Activated CD8-positive, alpha-beta memory T cell treated with anti-CD3 and anti-CD28 coated beads, Interleukin-2, amount 50 U/mL, for 4 hours (primary cell): ENCODE measurements around the gene LRP1-AS.

Source experiments
- DNase-seq: peaks from one replicate; pipeline ENCODE4 v3.0.0-alpha.2; 2020

The LRP1-AS gene

GRCh38 chr12:57146961-57147944 lies at the start of gene LRP1-AS:
Gene LRP1-AS, minus strand, starts transcription at chr12:57147619.
- no peak for DNase-seq

DNA sequence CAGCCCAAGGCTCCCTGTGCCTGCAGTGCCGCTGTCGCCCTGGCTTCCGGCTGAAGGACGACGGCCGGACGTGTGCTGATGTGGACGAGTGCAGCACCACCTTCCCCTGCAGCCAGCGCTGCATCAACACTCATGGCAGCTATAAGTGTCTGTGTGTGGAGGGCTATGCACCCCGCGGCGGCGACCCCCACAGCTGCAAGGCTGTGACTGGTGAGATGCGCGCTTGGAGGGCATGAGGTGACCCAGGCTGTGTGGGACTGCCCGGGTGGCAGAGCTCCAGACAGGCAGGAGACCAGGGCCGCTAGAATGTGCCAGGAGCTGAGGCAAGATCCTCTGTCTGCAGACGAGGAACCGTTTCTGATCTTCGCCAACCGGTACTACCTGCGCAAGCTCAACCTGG lies 49.5 kb upstream of the LRP1-AS start:
- DNase-seq: no peak

- DNase-seq: no peak
Observed at GRCh38 chr12:57196439-57196838, 49.0 kb upstream of the LRP1-AS start.

- no peak for DNase-seq
Observed at GRCh38 chr12:57195611-57196371, 48.4 kb upstream of the LRP1-AS start.

DNA sequence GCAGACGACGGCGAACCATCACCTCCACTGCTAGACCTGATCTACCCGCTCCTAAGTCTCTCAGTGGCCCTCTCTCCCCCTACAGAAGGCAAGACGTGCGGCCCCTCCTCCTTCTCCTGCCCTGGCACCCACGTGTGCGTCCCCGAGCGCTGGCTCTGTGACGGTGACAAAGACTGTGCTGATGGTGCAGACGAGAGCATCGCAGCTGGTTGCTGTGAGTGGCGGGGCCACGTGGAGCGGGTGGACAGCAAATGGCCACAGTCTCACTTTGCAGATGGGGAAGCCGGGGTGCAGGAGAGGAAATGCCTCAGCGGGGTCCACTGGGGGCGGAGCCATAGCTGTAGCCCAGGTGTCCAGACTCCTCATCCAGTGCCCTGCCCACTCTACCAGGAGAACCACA lies 47.8 kb upstream of the LRP1-AS start:
- DNase-seq: no peak

DNA sequence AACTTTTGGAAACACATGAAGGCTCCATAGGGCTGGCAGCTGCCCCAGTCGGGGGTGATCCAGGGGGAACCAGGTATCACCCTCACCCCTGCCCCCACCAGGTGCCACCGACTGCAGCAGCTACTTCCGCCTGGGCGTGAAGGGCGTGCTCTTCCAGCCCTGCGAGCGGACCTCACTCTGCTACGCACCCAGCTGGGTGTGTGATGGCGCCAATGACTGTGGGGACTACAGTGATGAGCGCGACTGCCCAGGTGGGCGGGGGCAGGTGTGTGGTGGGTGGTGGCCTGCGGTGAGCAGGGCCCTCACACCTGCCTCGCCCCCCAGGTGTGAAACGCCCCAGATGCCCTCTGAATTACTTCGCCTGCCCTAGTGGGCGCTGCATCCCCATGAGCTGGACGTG lies 46.8 kb upstream of the LRP1-AS start:
- no peak for DNase-seq

- no peak for DNase-seq
Observed at GRCh38 chr12:57193706-57194245, 46.4 kb upstream of the LRP1-AS start.

GRCh38 chr12:57192920-57193319 lies 45.5 kb upstream of the LRP1-AS start:
- no peak for DNase-seq

GRCh38 chr12:57191410-57191809 lies 44.0 kb upstream of the LRP1-AS start:
- DNase-seq: no peak

GRCh38 chr12:57190821-57191220 lies 43.4 kb upstream of the LRP1-AS start:
- no peak for DNase-seq

DNA sequence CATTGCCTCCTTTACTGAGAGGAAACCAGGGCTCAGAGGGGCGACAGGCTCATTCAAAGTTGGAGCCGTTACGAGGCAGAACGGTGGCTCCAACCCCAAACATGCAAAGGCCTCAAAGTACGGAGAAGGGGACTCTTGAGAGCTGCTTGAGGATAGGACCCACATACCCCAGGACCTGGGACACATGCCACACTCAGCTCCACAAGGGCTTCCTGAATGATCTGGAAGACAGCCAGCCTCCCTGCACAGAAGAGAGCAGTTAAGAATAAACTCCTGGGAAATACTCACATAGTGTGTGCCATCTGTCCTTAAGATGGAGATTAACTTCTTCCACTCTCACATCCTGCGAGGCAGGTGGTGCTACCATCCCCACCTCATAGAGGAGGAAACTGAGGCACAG lies 42.6 kb upstream of the LRP1-AS start:
- no peak for DNase-seq

GRCh38 chr12:57188090-57188425 lies 40.6 kb upstream of the LRP1-AS start:
- no peak for DNase-seq

- no peak for DNase-seq
Observed at GRCh38 chr12:57187222-57188089, 40.0 kb upstream of the LRP1-AS start.

DNA sequence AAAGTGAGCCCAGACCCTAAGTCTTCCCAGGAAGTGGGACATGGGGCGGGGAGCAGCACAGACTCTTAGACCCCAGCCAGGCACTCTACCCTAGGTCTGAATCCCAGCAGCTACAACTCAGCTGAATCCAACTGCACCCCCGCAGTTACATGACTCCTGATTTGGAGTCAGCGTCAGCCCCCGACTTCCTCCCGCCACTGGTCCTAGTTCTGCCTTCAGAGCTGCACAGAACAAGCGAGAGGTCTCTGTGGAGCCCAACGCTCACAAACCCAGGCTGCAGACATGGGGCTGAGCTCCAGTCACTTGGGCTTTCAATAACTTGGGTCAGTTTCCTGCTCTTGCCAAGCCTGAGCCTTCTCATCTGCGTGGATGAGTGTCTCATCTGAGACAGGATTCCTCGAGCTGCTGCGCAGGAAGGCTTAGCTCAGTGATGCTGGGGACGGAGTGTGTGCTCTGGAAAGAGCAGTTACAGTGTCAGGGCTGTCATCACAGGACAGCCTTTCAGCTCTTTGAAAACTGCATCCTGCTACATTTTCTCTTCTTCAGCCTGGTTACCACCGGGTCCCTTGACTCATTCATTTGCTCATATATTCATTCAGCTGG lies 38.6 kb upstream of the LRP1-AS start:
- DNase-seq: no peak

- DNase-seq: no peak
Observed at GRCh38 chr12:57185403-57185802, 38.0 kb upstream of the LRP1-AS start.

GRCh38 chr12:57183939-57184725 lies 36.7 kb upstream of the LRP1-AS start:
- DNase-seq: no peak

- peak; percentile 83 for DNase-seq
Observed at GRCh38 chr12:57182918-57183575, 35.6 kb upstream of the LRP1-AS start.

GRCh38 chr12:57181561-57182155 lies 34.2 kb upstream of the LRP1-AS start:
- DNase-seq: no peak

DNA sequence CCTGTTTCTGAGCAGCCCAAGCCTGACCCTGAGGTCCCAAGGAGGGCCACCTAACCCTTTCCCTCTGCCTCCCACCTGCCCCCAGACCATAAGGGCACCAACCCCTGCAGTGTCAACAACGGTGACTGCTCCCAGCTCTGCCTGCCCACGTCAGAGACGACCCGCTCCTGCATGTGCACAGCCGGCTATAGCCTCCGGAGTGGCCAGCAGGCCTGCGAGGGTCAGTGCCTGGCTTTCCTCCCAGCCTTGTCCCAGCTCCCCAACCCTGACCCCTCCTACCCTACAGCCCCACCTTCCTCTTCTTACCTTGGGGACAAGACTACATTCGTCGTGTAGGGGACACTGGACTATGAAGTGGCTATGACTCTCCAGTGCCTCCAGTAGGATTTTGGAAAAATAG lies 33.7 kb upstream of the LRP1-AS start:
- no peak for DNase-seq

GRCh38 chr12:57180321-57180989 lies 33.0 kb upstream of the LRP1-AS start:
- DNase-seq: no peak
